ENCODE results near the gene PIGU.
"Not testable (repeated sequence)": the region's sequence is repeated elsewhere in the genome, so short reads cannot be mapped to it uniquely, and the experiment has no call there.

PIGU gene

GRCh38 chr20:34622821-34623451 lies 54.0 kb downstream of the PIGU start:
- TF ChIP-seq FOXP2 (optimal IDR thresholded peaks at IDR 0.05; ENCODE audit: control extremely low read depth, extremely low read length, insufficient read depth) (no peak), EZH2 (IDR thresholded peaks at IDR 0.05) (no peak), POLR2AphosphoS5 (IDR thresholded peaks at IDR 0.05; ENCODE audit: borderline replicate concordance, low read depth, low read length) (no peak)
- H3K9ac ChIP-seq (ENCODE audit: insufficient read length), result no peak overlapping the region
- no peak overlapping the region for H3K27ac ChIP-seq
- DNase-seq (ENCODE audit: low read depth, low spot score), result no peak
- no peaks in the 10 kb centered on the region for H3K9me3 ChIP-seq (ENCODE audit: low read depth, low read length)
- H3K4me3 ChIP-seq, result no peak overlapping the region
- peaks cover 11% of the 10 kb centered on the region for H3K36me3 ChIP-seq (ENCODE audit: insufficient read depth, low read length)

GRCh38 chr20:34621383-34622367 lies 55.2 kb downstream of the PIGU start:
- no peak for DNase-seq (ENCODE audit: low read depth, low spot score)
- Histone ChIP-seq H3K36me3 (ENCODE audit: insufficient read depth, low read length) (peaks cover 11% of the 10 kb centered on the region), H3K27ac (no peak overlapping the region), H3K9me3 (ENCODE audit: low read depth, low read length) (no peaks in the 10 kb centered on the region), H3K4me3 (no peak overlapping the region), H3K9ac (ENCODE audit: insufficient read length) (no peak overlapping the region)
- TF ChIP-seq EZH2 (IDR thresholded peaks at IDR 0.05) (no peak), FOXP2 (optimal IDR thresholded peaks at IDR 0.05; ENCODE audit: control extremely low read depth, extremely low read length, insufficient read depth) (no peak), POLR2AphosphoS5 (IDR thresholded peaks at IDR 0.05; ENCODE audit: borderline replicate concordance, low read depth, low read length) (no peak)

GRCh38 chr20:34621036-34621343 lies 55.9 kb downstream of the PIGU start:
- DNase-seq (ENCODE audit: low read depth, low spot score), result no peak
- H3K36me3 ChIP-seq (ENCODE audit: insufficient read depth, low read length), result peaks cover 13% of the 10 kb centered on the region
- no peak overlapping the region for H3K27ac ChIP-seq
- no peak overlapping the region for H3K9ac ChIP-seq (ENCODE audit: insufficient read length)
- H3K9me3 ChIP-seq (ENCODE audit: low read depth, low read length), result no peaks in the 10 kb centered on the region
- no peak for TF ChIP-seq FOXP2 (optimal IDR thresholded peaks at IDR 0.05; ENCODE audit: control extremely low read depth, extremely low read length, insufficient read depth)
- H3K4me3 ChIP-seq, result no peak overlapping the region

- no peak overlapping the region for H3K9ac ChIP-seq (ENCODE audit: insufficient read length)
- TF ChIP-seq POLR2AphosphoS5 (IDR thresholded peaks at IDR 0.05; ENCODE audit: borderline replicate concordance, low read depth, low read length), result no peak
- no peak for TF ChIP-seq FOXP2 (optimal IDR thresholded peaks at IDR 0.05; ENCODE audit: control extremely low read depth, extremely low read length, insufficient read depth)
- no peak for TF ChIP-seq EZH2 (IDR thresholded peaks at IDR 0.05)
- H3K36me3 ChIP-seq (ENCODE audit: insufficient read depth, low read length), result peaks cover 25% of the 10 kb centered on the region
- H3K9me3 ChIP-seq (ENCODE audit: low read depth, low read length), result no peaks in the 10 kb centered on the region
- H3K27ac ChIP-seq, result no peak overlapping the region
- no peak overlapping the region for H3K4me3 ChIP-seq
- DNase-seq (ENCODE audit: low read depth, low spot score), result no peak
These were observed 58.2 kb downstream of the PIGU start for GRCh38 chr20:34618676-34619075.

GRCh38 chr20:34616913-34617312 lies 60.0 kb downstream of the PIGU start:
- not testable (repeated sequence) for DNase-seq (ENCODE audit: low read depth, low spot score); H3K9me3 ChIP-seq (ENCODE audit: low read depth, low read length)
- H3K36me3 ChIP-seq (ENCODE audit: insufficient read depth, low read length), result peaks cover 14% of the 10 kb centered on the region; the same call in 1 of the 2 replicates

GRCh38 chr20:34615477-34615876 lies 61.4 kb downstream of the PIGU start:
- Histone ChIP-seq H3K36me3 (ENCODE audit: insufficient read depth, low read length) (peaks cover 14% of the 10 kb centered on the region; the same call in 1 of the 2 replicates), H3K4me3 (no peak overlapping the region), H3K9ac (ENCODE audit: insufficient read length) (no peak overlapping the region), H3K9me3 (ENCODE audit: low read depth, low read length) (no peaks in the 10 kb centered on the region), H3K27ac (no peak overlapping the region)
- DNase-seq (ENCODE audit: low read depth, low spot score), result no peak
- TF ChIP-seq FOXP2 (optimal IDR thresholded peaks at IDR 0.05; ENCODE audit: control extremely low read depth, extremely low read length, insufficient read depth) (no peak), POLR2AphosphoS5 (IDR thresholded peaks at IDR 0.05; ENCODE audit: borderline replicate concordance, low read depth, low read length) (no peak), EZH2 (IDR thresholded peaks at IDR 0.05) (no peak)

More at GRCh38 chr20:34616913-34617312, 60.0 kb downstream of the PIGU start:
- not testable (repeated sequence) for H3K27ac ChIP-seq; H3K4me3 ChIP-seq; H3K9ac ChIP-seq (ENCODE audit: insufficient read length)

- not testable (repeated sequence) for DNase-seq (ENCODE audit: low read depth, low spot score); H3K27ac ChIP-seq; H3K9ac ChIP-seq (ENCODE audit: insufficient read length); H3K4me3 ChIP-seq; H3K9me3 ChIP-seq (ENCODE audit: low read depth, low read length)
- peaks cover 14% of the 10 kb centered on the region; the same call in 1 of the 2 replicates for H3K36me3 ChIP-seq (ENCODE audit: insufficient read depth, low read length)
These were observed 64.9 kb downstream of the PIGU start for GRCh38 chr20:34611976-34612375.

GRCh38 chr20:34607066-34607465 lies 69.8 kb downstream of the PIGU start:
- Histone ChIP-seq H3K9me3 (ENCODE audit: low read depth, low read length) (no peaks in the 10 kb centered on the region), H3K9ac (ENCODE audit: insufficient read length) (no peak overlapping the region), H3K27ac (no peak overlapping the region), H3K36me3 (ENCODE audit: insufficient read depth, low read length) (no peaks in the 10 kb centered on the region), H3K4me3 (no peak overlapping the region)
- TF ChIP-seq FOXP2 (optimal IDR thresholded peaks at IDR 0.05; ENCODE audit: control extremely low read depth, extremely low read length, insufficient read depth), result no peak
- no peak for DNase-seq (ENCODE audit: low read depth, low spot score)
